Activated CD8-positive, alpha-beta memory T cell treated with anti-CD3 and anti-CD28 coated beads, Interleukin-2, amount 50 U/mL, for 1 hour (primary cell): ENCODE results near the gene SPACA7.
"Not testable (repeated sequence)": the region's sequence is repeated elsewhere in the genome, so short reads cannot be mapped to it uniquely, and the experiment has no call there.

Experiments
- DNase-seq: peaks from one replicate; pipeline ENCODE4 v3.0.0-alpha.2; 2020; ENCODE audit errors: extremely low read depth

SPACA7 gene

DNA sequence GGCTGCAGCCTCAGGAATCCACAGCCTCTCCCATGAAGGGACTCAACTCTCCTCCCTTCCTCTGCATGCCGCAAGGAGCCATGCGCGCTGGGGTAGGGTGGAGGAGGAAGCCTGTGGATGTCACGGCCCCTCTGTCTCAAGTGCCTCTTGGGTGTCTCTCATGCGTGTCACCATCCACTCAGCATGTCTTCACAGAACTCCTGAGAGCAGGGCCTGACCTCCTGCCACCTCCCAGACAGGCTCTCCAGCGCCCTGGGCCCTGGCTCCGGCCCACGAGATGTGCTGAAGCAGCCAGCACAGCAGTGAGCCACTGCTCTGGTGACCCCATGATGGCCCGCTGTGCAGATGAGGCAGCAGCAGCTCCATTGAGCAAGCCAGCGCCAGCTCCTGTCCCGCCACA is 25.9 kb upstream of the SPACA7 start:
- no peak for DNase-seq

DNA sequence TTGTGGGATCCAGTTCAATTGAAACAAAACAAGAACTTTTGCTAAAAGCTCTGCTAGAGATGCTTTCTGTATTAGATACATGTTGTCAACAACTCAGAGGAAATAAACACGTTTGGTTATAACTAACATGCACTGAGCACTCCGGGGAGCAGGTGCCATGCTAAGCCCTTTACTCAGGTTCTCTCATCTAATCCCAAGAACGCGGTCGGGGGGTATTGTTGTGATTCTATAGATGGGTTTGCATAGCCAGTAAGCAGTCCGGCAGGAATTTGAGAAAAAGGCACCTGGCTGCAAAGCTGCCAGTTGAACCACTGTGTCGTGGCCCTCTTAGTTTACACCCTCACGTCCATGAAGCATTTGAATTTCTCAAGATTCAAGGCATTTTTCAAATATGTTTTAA is 24.3 kb upstream of the SPACA7 start:
- no peak for DNase-seq

GRCh38 chr13:112353856-112354255 is 22.3 kb upstream of the SPACA7 start:
- DNase-seq: no peak

DNA sequence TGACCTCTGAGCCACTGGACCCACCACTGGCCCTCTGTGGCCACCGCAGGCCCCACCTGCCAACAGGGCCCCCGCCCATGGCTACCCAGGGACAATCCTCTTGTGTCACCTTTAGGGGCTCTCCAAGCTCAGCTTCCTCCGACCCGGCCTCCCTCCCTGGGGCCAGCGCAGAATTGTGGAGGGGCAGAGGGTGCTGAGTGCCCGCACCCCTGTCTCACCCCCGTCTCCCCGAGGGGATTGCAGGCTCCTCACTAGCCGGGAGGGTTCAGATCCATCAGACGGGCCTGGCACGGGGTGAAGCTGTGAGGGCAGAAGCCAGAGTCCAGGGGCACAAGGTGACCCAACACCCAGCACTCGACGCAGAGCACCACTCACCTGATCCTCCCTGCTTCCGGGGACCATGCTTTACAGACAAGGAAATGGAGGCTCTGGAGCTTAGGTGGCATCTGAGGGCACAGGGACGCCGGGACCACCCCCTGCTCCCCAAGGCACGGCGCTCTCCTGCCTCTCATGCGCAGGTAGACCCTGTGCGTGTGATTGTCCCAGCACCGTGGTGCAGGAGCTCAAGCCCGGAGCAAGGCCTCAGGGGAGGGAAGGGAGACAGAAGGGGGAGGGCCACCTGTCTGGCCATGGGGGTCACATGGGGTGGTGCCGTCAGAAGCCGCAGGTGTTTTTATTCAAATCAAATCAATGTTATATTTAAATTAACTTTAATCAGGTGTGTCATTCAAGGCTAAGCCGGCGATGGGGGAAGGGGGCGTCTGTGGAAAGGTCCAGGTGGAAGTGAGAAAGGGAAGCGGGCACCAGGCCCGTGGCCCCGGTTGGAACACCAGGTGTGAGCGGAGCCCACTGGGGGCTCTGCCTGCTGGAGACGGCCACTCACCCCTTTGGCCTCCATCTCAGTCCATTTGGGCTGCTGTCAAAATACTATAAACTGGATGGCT is 21.6 kb upstream of the SPACA7 start:
- no peak for DNase-seq

DNA sequence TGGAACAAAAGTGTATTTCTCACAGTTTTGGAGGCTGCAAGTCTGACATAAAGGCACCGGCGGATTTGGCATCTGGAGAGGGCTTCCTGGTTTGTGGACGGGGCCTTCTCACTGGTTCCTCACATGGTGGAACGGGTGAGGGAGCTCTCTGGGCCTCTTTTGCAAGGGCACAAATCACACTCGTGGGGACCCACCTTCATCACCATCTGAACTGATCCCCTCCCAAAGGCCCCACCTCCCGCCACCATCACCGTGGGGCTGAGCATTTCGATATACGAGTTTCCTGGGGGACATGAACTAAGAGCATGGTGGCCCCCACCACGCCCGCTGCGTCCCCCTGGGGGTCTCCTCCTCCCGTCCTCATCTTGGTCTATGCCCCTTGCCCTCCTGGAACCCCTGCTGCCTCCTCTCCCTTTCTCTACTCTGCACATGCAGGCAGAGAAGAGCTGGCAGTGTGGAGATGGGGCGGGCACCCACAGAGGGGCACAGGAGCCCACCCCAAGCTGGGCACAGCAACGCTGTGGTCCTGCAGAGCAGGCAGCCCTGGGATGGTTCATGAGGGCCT is 20.8 kb upstream of the SPACA7 start:
- DNase-seq: no peak

DNA sequence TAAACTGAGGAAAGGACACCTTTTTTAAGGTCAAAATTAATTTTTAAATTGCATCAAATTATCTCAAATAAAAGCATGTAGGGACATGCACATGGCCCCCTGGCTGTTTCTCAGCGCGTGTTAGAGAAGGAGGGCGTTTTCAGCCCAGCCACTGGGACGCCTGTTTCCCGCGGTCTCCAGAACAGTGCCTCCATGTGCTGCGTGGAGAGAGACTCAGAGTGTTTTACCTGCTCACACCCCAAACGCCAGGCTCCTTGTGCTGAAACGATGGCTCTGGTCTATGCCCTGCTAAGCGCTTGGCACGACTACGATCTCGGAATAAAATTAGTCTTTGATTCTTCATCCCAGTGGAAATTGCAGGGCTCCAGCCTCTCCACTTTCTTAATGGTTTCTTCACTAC is 20.0 kb upstream of the SPACA7 start:
- no peak for DNase-seq

DNA sequence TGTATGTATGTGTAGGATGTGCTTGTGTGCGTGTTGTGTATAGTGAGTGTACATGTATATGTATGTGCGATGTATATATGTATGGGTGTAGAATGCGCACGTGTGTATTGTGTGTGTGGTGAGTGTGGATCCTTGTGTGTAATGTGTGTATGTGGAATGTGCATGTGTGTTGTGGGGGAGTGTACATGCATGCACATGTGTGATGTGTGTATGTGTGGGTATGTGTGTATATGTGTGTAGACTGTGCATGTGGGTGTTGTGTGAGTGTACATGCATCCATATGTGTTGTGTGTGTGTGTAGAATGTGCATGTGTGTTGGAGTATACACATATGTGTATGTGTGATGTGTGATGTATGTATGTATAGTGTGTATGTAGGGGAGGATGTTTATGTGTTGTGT is 18.0 kb upstream of the SPACA7 start:
- no peak for DNase-seq

DNA sequence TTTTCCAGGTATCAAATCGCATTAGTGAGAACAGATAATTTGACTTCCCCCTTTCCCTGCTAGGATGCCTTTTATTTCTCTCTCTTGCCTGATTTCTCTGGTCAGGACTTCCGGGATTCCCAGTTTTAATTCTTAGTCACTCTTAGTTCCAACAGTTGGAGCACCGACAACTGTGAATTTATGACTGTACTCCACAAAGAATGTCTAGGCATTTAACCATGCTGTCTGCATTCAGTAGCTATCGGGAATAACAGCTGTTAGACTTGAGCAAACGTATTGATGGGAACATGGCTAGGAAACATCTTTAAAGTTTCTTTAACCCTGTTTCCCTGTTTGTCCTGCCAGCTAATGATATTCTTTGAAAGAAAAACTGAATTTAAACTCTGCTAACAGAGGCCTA is 14.1 kb upstream of the SPACA7 start:
- no peak for DNase-seq

- no peak for DNase-seq
Observed at GRCh38 chr13:112363867-112364528, 12.2 kb upstream of the SPACA7 start.

- DNase-seq: no peak
Observed at GRCh38 chr13:112366907-112367646, 9.1 kb upstream of the SPACA7 start.

DNA sequence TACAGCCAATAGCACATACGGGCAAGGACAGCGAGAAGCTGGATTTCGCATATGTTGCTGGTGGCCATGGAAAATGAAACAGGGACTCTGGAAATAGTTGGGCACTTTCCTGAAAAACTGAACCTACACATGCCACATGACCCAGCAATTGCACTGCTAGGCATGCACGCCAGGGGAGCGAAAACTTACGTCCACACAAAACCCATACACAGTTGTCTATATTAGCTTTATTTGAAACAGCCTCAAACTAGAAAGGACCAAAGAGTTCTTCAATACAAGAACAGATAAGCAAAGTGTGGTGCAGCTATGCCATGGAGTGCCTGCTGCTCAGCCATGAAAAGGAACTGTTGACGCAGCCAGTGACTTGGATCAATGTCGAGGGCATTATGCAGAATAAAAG is 7.3 kb upstream of the SPACA7 start:
- no peak for DNase-seq

DNA sequence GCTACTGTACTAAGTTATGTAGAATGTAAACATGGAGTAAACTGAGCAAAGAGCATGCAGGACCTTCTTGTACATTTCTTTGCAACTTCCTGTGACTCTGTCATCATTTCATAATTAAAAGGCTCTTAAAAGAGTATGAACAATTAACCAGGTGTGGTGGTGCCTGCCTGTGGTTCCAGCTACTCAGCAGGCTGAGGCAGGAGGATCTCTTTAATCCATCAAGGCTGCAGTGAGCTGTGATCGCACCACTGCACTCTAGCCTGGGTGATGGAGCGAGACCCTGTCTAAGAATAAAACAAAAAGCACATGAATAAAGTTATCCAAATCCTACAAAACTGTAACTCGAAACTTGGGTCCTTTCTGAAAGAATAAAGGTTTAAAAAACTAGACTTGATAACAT is 5.8 kb upstream of the SPACA7 start:
- no peak for DNase-seq

- no peak for DNase-seq
Observed at GRCh38 chr13:112374271-112374670, 1.9 kb upstream of the SPACA7 start.

DNA sequence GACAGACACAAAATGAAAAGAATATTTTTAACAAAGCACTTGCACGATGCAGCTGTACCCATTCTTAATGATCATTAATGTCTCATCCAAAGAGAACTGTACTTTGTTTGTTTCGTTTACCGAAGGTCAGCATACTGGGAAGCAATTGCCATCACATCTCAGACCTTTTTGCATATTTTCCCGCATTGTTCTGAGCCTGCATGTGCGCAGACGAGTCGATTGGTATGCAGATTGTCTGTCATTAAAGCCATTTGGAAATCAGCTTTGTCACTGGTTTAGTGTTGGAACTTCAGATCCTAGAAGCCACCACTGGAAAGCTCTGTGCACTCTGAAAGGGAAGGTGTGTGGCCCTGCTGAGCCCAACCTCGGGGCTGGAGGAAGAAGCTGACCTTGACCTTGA is 15.6 kb downstream of the SPACA7 start:
- no peak for DNase-seq

GRCh38 chr13:112392719-112393118 is 16.6 kb downstream of the SPACA7 start:
- DNase-seq: no peak

- not testable (repeated sequence) for DNase-seq
Observed at GRCh38 chr13:112395022-112395421, 18.9 kb downstream of the SPACA7 start.

GRCh38 chr13:112395941-112396340 is 19.8 kb downstream of the SPACA7 start:
- not testable (repeated sequence) for DNase-seq

DNA sequence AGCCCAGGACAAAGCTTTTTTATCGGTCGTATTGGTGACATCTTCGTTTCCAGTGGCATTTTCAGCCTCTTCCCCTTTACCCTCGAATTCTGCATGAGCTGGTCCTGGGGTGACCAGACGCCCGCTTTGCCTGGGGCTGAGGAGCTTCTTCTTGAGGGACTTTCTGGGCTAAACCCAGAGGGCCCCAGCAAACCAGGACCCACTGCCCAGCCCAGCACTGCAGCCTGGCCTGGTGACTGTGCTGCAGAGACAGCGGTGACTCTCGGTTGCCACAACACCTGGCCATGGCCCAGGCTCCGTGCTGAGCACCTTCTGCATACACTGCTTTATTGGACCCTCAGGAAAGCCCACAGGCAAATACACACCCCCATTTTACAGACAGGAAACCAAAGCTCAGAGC is 21.0 kb downstream of the SPACA7 start:
- DNase-seq: no peak

DNA sequence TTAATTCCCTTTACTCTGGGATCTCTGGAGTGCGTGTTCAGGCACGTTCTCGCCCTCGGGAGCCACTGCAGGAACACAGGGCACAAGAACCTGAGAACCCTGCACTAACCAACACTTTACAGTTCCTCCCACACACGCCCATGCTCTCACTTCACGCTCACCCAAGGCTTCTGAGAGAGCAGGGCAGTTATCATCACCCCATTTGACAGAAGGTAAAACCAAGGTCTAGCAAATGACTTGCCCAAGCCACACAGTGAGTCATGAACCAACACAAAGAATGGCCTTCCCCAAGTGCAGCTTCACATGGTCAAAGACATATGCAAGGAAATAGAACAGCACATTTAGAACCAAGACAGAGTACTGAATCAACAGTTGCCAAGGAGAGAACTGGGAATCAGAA is 22.2 kb downstream of the SPACA7 start:
- DNase-seq: not testable (repeated sequence)

DNA sequence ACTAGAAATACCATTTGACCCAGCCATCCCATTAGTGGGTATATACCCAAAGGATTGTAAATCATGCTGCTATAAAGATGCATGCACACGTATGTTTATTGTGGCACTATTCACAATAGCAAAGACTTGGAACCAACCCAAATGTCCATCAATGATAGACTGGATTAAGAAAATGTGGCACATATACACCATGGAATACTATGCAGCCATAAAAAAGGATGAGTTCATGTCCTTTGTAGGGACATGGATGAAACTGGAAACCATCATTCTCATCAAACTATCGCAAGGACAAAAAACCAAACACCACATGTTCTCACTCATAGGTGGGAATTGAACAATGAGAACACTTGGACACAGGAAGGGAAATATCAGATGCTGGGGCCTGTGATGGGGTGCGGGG is 33.7 kb downstream of the SPACA7 start:
- DNase-seq: not testable (repeated sequence)

- DNase-seq: no peak
Observed at GRCh38 chr13:112416647-112417046, 40.5 kb downstream of the SPACA7 start.

GRCh38 chr13:112417079-112417478 is 40.9 kb downstream of the SPACA7 start:
- DNase-seq: no peak
